ENCODE results near the gene AMBP. TPM values are rescaled to one million over a fixed set of nuclear protein-coding genes. Genes with fewer than 3 reads are reported as not detected.

AMBP gene
- total and polyA plus RNA-seq, 2 experiments from 2014 or later: 0.64 TPM; not detected in 1

GRCh38 chr9:114096041-114096511 lies 18.0 kb upstream of the AMBP start:
- H3K4me1 ChIP-seq (ENCODE audit: low read depth): no peaks in the 10 kb centered on the region
- H3K4me3 ChIP-seq: no peak overlapping the region
- no peaks in the 10 kb centered on the region for H3K36me3 ChIP-seq
- no peak for DNase-seq (ENCODE audit: low read depth in 1 of 2, low spot score in 1 of 2)
- peak; percentile 22 for TF ChIP-seq CTCF (IDR thresholded peaks at IDR 0.05; ENCODE audit: low read depth, low read length)
- peaks cover 41% of the 10 kb centered on the region for H3K27me3 ChIP-seq
- H3K9me3 ChIP-seq (ENCODE audit: low read depth): no peaks in the 10 kb centered on the region
- no peak overlapping the region for H3K27ac ChIP-seq

GRCh38 chr9:114094971-114095370 lies 16.9 kb upstream of the AMBP start:
- Histone ChIP-seq H3K9me3 (ENCODE audit: low read depth) (no peaks in the 10 kb centered on the region), H3K4me1 (ENCODE audit: low read depth) (no peaks in the 10 kb centered on the region), H3K27me3 (peaks cover 31% of the 10 kb centered on the region), H3K27ac (no peak overlapping the region), H3K36me3 (no peaks in the 10 kb centered on the region), H3K4me3 (no peak overlapping the region)
- DNase-seq (ENCODE audit: low read depth in 1 of 2, low spot score in 1 of 2): no peak
- no peak for TF ChIP-seq CTCF (IDR thresholded peaks at IDR 0.05; ENCODE audit: low read depth, low read length)

GRCh38 chr9:114093761-114094505 lies 15.8 kb upstream of the AMBP start:
- Histone ChIP-seq H3K9me3 (ENCODE audit: low read depth) (no peaks in the 10 kb centered on the region), H3K4me3 (no peak overlapping the region), H3K4me1 (ENCODE audit: low read depth) (no peaks in the 10 kb centered on the region), H3K36me3 (no peaks in the 10 kb centered on the region), H3K27me3 (peaks cover 21% of the 10 kb centered on the region), H3K27ac (no peak overlapping the region)
- TF ChIP-seq CTCF (IDR thresholded peaks at IDR 0.05; ENCODE audit: low read depth, low read length): no peak
- DNase-seq (ENCODE audit: low read depth in 1 of 2, low spot score in 1 of 2): no peak

GRCh38 chr9:114093031-114093471 lies 15.0 kb upstream of the AMBP start:
- Histone ChIP-seq H3K27me3 (peaks cover 12% of the 10 kb centered on the region), H3K27ac (no peak overlapping the region), H3K36me3 (no peaks in the 10 kb centered on the region), H3K4me1 (ENCODE audit: low read depth) (no peaks in the 10 kb centered on the region), H3K9me3 (ENCODE audit: low read depth) (no peaks in the 10 kb centered on the region), H3K4me3 (no peak overlapping the region)
- no peak for TF ChIP-seq CTCF (IDR thresholded peaks at IDR 0.05; ENCODE audit: low read depth, low read length)
- DNase-seq (ENCODE audit: low read depth in 1 of 2, low spot score in 1 of 2): no peak

GRCh38 chr9:114092336-114092735 lies 14.2 kb upstream of the AMBP start:
- Histone ChIP-seq H3K36me3 (no peaks in the 10 kb centered on the region), H3K4me3 (no peak overlapping the region), H3K27ac (no peak overlapping the region), H3K4me1 (ENCODE audit: low read depth) (no peaks in the 10 kb centered on the region), H3K9me3 (ENCODE audit: low read depth) (no peaks in the 10 kb centered on the region), H3K27me3 (peaks cover 5% of the 10 kb centered on the region)
- no peak for TF ChIP-seq CTCF (IDR thresholded peaks at IDR 0.05; ENCODE audit: low read depth, low read length)
- no peak for DNase-seq (ENCODE audit: low read depth in 1 of 2, low spot score in 1 of 2)

Measured in cardiac muscle cell (in vitro differentiated cells and primary cell).